GM19240 (cell line): ENCODE results near the gene RBM7.

ENCODE experiments used
- DNase-seq: peaks from one replicate; pipeline ENCODE4 v3.0.0; 2011; ENCODE audit warnings: low spot score; ENCODE audit not compliant: insufficient read length

RBM7 gene

DNA sequence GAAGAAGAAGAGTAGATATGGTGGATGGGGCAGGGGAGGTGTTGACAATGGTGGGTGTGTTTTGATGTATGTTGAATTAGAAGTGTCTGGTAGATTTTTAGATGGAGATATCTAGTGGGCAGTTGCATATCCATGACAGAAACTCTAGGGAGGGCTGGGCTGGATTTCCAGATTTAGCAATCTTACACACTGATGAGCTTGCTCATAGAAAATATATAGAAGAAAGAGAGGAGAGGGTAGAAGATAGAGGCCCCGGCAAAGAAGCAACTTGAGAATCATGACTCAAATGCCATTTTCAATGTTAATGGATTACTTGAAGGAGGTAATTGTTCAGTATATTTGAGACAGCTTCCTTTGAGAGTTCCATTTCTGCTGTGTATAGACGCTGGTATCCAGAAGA is 47.0 kb downstream of the RBM7 start:
- DNase-seq = no peak

DNA sequence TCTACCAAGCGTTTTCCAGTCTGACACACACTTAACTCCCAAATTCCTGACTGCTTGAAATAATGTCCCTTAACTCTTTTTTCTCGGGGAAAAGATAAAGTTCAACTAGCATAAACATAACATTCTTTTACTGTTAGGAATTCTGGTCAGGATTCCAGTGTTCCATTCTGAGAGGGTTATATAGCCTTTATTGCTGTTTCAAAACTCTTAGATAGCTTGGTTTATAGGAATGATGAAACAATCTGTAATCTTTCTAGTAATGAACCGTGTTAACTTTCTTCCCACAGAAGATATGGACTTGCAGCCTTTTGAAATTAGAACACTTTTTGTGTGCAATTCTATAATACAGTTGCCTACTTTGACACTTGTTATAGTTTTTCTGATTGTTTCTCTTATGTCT is 47.4 kb downstream of the RBM7 start:
- DNase-seq = no peak

DNA sequence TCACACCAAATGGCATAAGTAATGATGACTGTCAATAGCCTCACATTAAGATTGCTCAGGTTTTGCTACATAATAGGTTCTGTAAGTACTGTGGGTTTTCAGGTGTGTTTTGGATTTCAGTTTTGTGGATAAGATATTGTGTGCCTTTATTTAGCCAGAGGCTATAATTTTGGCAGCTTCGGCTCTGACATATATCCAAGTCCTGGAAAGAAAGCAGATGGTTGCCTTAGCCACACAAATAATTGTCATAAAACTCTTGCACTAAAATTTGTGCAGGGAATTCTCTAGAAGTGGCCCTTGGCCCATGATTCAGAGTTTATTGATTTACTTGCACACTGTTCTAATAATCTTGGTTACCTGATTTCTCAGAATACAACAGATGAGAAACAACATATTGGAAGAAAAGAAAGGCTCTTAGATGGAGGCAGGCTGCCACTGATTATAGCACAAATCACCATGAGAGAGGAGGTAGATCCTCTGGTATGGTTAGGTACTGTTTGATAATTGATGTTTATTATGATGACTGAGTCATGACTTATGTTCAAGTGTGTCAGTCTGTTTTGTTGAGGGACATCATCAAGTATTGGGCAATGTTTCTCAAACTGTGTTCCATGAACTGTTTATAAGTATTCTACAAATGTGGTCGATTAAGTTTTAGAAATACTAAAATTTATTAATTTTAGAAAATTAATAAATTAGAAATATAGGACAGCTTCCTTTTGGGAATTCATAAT is 48.5 kb downstream of the RBM7 start:
- no peak for DNase-seq

DNA sequence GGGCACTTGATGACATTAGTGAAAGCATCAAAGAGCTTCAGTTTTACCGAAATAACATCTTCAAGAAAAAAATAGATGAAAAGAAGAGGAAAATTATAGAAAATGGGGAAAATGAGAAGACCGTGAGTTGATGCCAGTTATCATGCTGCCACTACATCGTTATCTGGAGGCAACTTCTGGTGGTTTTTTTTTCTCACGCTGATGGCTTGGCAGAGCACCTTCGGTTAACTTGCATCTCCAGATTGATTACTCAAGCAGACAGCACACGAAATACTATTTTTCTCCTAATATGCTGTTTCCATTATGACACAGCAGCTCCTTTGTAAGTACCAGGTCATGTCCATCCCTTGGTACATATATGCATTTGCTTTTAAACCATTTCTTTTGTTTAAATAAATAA is 49.4 kb downstream of the RBM7 start:
- no peak for DNase-seq

DNA sequence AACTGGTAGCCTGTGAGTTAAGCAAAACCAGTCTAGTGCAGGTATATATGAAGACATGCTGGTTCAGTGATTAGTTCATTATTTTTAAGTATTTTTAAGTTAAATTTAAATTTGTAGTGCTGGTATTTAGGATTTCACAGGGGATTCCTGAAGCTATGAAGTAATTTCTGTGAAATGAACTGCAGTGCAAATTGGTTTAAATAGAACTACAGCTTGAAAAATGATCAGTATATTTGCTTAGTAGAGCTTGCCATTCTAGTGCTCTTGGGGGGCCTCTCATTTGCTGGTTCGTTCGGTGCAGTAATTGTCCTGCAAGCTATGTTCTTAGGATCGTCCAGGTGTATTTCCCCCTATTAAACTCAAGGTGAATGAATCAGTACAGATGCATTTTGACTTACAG is 51.9 kb downstream of the RBM7 start:
- DNase-seq = no peak
